Measurements from ENCODE around the gene ARMC10. TPM values are rescaled to one million over a fixed set of nuclear protein-coding genes. Genes with fewer than 3 reads are reported as not detected.
"Not testable (repeated sequence)": the region's sequence is repeated elsewhere in the genome, so short reads cannot be mapped to it uniquely, and the experiment has no call there.

The ARMC10 gene
- total and polyA plus RNA-seq, 2 donors (not counting 3 experiments of a cell fraction or from before 2014, with no cell fraction given): 16.6 to 39.2 TPM

- Histone ChIP-seq H3K9ac (replicated peaks; ENCODE audit: extremely low read depth, insufficient read depth, low read length) (no peak overlapping the region), H2AFZ (ENCODE audit: low read depth, low read length) (no peak overlapping the region), H3K79me2 (ENCODE audit: control insufficient read depth, insufficient read depth, low read length) (no peaks in the 10 kb centered on the region), H3K4me3 (replicated peaks in 1 of 3; ENCODE audit: insufficient read depth in 1 of 3, low read depth in 1 of 3, low read length in 3 of 3) (no peak overlapping the region), H3K4me1 (ENCODE audit: control insufficient read depth, extremely low read depth, insufficient read depth, low read length) (no peaks in the 10 kb centered on the region), H4K20me1 (replicated peaks; ENCODE audit: control insufficient read depth, extremely low read depth, insufficient read depth, low read length) (no peaks in the 10 kb centered on the region), H3K36me3 (ENCODE audit: control insufficient read depth in 2 of 2, extremely low read depth in 1 of 2, insufficient read depth in 2 of 2, low read length in 2 of 2) (no peaks in the 10 kb centered on the region), H3K27ac (ENCODE audit: insufficient read depth, low read depth, low read length) (no peak overlapping the region), H3K9me1 (replicated peaks; ENCODE audit: control insufficient read depth, extremely low read depth, insufficient read depth, low read length) (no peaks in the 10 kb centered on the region), H3K4me2 (ENCODE audit: insufficient read depth, low read length) (no peak overlapping the region), H3K27me3 (ENCODE audit: control insufficient read depth in 2 of 2, insufficient read depth in 2 of 2, low read length in 2 of 2) (no peaks in the 10 kb centered on the region), H3K9me3 (replicated peaks; ENCODE audit: control insufficient read depth, insufficient read depth, low read length) (no peaks in the 10 kb centered on the region)
- intact Hi-C loops (cut with micrococcal nuclease): no loop called here
- FAIRE-seq (no peak), DNase-seq (ENCODE audit: low read depth, low spot score) (no peak)
- dilution Hi-C loops (cut with MboI; ENCODE audit: extremely low pct_ligation_motif_present, low sequenced_read_pairs): no loop called here
- ChIA-PET POLR2A (no interaction called here), CTCF (interaction anchor here (1.0 kb wide), 1 partner anchor 199 kb away, joined by 3 read pairs; no protein-coding TSS in a partner anchor)
- TF ChIP-seq EZH2 (IDR thresholded peaks at IDR 0.05; ENCODE audit: borderline replicate concordance, low read depth, low read length, severe bottlenecking) (no peak), FOS (IDR thresholded peaks at IDR 0.05; ENCODE audit: borderline replicate concordance, insufficient read depth, low read length) (no peak)
- BruUV-seq (replicated peaks): no TSS peak
Measured at GRCh38 chr7:103031781-103032180, 43.2 kb upstream of the ARMC10 start.

GRCh38 chr7:103034318-103034717 is 40.6 kb upstream of the ARMC10 start:
- FAIRE-seq; H3K36me3 ChIP-seq (ENCODE audit: control insufficient read depth in 2 of 2, extremely low read depth in 1 of 2, insufficient read depth in 2 of 2, low read length in 2 of 2); H3K4me3 ChIP-seq (replicated peaks in 1 of 3; ENCODE audit: insufficient read depth in 1 of 3, low read depth in 1 of 3, low read length in 3 of 3); intact Hi-C loops (cut with micrococcal nuclease); H3K9ac ChIP-seq (replicated peaks; ENCODE audit: extremely low read depth, insufficient read depth, low read length); dilution Hi-C loops (cut with MboI; ENCODE audit: extremely low pct_ligation_motif_present, low sequenced_read_pairs); H2AFZ ChIP-seq (ENCODE audit: low read depth, low read length); H3K4me2 ChIP-seq (ENCODE audit: insufficient read depth, low read length); POLR2A ChIA-PET; BruUV-seq (replicated peaks); H3K79me2 ChIP-seq (ENCODE audit: control insufficient read depth, insufficient read depth, low read length); H3K9me3 ChIP-seq (replicated peaks; ENCODE audit: control insufficient read depth, insufficient read depth, low read length); H4K20me1 ChIP-seq (replicated peaks; ENCODE audit: control insufficient read depth, extremely low read depth, insufficient read depth, low read length); H3K27ac ChIP-seq (ENCODE audit: insufficient read depth, low read depth, low read length); DNase-seq (ENCODE audit: low read depth, low spot score); H3K9me1 ChIP-seq (replicated peaks; ENCODE audit: control insufficient read depth, extremely low read depth, insufficient read depth, low read length); H3K27me3 ChIP-seq (ENCODE audit: control insufficient read depth in 2 of 2, insufficient read depth in 2 of 2, low read length in 2 of 2); H3K4me1 ChIP-seq (ENCODE audit: control insufficient read depth, extremely low read depth, insufficient read depth, low read length): not testable (repeated sequence)
- CTCF ChIA-PET: interaction anchor here (0.7 kb wide), 1 partner anchor 28 kb away, joined by 3 read pairs; no protein-coding TSS in a partner anchor

Measured in endothelial cell of umbilical vein (primary cell).